RWPE2 (cell line): Measurements from ENCODE around the gene UBE3B.

Experiments used
- ATAC-seq: fragments of 200-7000 bp; cut with Tn5 transposase; 3 replicates; pipeline ENCODE4 v1.9.1; 2021; ENCODE audit warnings: low read depth
- DNase-seq: peaks from one replicate; pipeline ENCODE4 v3.0.0-alpha.2; 2020; ENCODE audit warnings: low spot score
- H3K27ac ChIP-seq: fragments of 450-650 bp; 2 replicates; pipeline ENCODE4 v1.5.1; 2017; ENCODE audit warnings: mild to moderate bottlenecking; ENCODE audit not compliant: poor library complexity, severe bottlenecking
- H3K27me3 ChIP-seq: fragments of 250-450 bp; sonication (Bioruptor Pico); 2 replicates; pipeline ENCODE4 v1.5.1; 2021; ENCODE audit warnings: mild to moderate bottlenecking, moderate library complexity; ENCODE audit not compliant: insufficient read depth, poor library complexity, severe bottlenecking
- H3K36me3 ChIP-seq: fragments of 250-450 bp; sonication (Bioruptor Pico); 2 replicates; pipeline ENCODE4 v1.5.1; 2020; ENCODE audit warnings: low read depth, mild to moderate bottlenecking, moderate library complexity
- H3K4me1 ChIP-seq: fragments of 250-450 bp; sonication (Bioruptor Pico); 2 replicates; pipeline ENCODE4 v1.5.1; 2021; ENCODE audit warnings: mild to moderate bottlenecking, moderate library complexity; ENCODE audit not compliant: insufficient read depth, poor library complexity, severe bottlenecking
- H3K4me3 ChIP-seq: fragments of 250-450 bp; sonication (Bioruptor Pico); 2 replicates; pipeline ENCODE4 v1.5.1; 2021; ENCODE audit warnings: mild to moderate bottlenecking, moderate library complexity; ENCODE audit not compliant: severe bottlenecking
- H3K9me3 ChIP-seq: fragments of 250-450 bp; sonication (Bioruptor Pico); 2 replicates; pipeline ENCODE4 v1.5.1; 2021; ENCODE audit warnings: mild to moderate bottlenecking, moderate library complexity; ENCODE audit not compliant: severe bottlenecking
- CTCF ChIP-seq: fragments of 450-650 bp; IDR thresholded peaks from one replicate; pipeline ENCODE4 v1.5.1; 2017; ENCODE audit warnings: mild to moderate bottlenecking, moderate library complexity; ENCODE audit not compliant: poor library complexity, severe bottlenecking

UBE3B gene

GRCh38 chr12:109461846-109462756, 15.3 kb upstream of the UBE3B start:
- H3K27me3 ChIP-seq, result no peaks in the 10 kb centered on the region
- peaks cover 36% of the 10 kb centered on the region for H3K36me3 ChIP-seq
- H3K9me3 ChIP-seq, result no peaks in the 10 kb centered on the region
- no peak for TF ChIP-seq CTCF
- no peak overlapping the region for H3K4me3 ChIP-seq
- DNase-seq (peak; percentile 97), ATAC-seq (peak; percentile 88)
- peaks cover 37% of the 10 kb centered on the region for H3K4me1 ChIP-seq
- peak overlapping the region; percentile 95 for H3K27ac ChIP-seq

GRCh38 chr12:109462868-109463692, 14.4 kb upstream of the UBE3B start:
- no peak overlapping the region for H3K4me3 ChIP-seq
- DNase-seq, result no peak

GRCh38 chr12:109463756-109464155, 13.7 kb upstream of the UBE3B start:
- Histone ChIP-seq H3K27ac (peak overlapping the region; percentile 95), H3K4me3 (no peak overlapping the region), H3K27me3 (no peaks in the 10 kb centered on the region), H3K4me1 (peaks cover 37% of the 10 kb centered on the region), H3K9me3 (no peaks in the 10 kb centered on the region), H3K36me3 (peaks cover 37% of the 10 kb centered on the region)
- no peak for TF ChIP-seq CTCF
- ATAC-seq (no peak), DNase-seq (no peak)

More at GRCh38 chr12:109462868-109463692, 14.4 kb upstream of the UBE3B start:
- Histone ChIP-seq H3K27ac (peak overlapping the region; percentile 95), H3K27me3 (no peaks in the 10 kb centered on the region), H3K4me1 (peaks cover 37% of the 10 kb centered on the region), H3K9me3 (no peaks in the 10 kb centered on the region), H3K36me3 (peaks cover 36% of the 10 kb centered on the region)
- no peak for TF ChIP-seq CTCF
- peak; percentile 76 for ATAC-seq

- ATAC-seq (no peak), DNase-seq (no peak)
- TF ChIP-seq CTCF, result no peak
- Histone ChIP-seq H3K27me3 (no peaks in the 10 kb centered on the region), H3K36me3 (peaks cover 37% of the 10 kb centered on the region), H3K4me1 (peaks cover 37% of the 10 kb centered on the region), H3K27ac (peak overlapping the region; percentile 95), H3K9me3 (no peaks in the 10 kb centered on the region), H3K4me3 (no peak overlapping the region)
Observed at GRCh38 chr12:109464642-109465351, 12.6 kb upstream of the UBE3B start.
